Brain microvascular endothelial cell (primary cell): ENCODE measurements around the gene ARHGAP26.

Source experiments
- DNase-seq: peaks from one replicate; pipeline ENCODE4 v3.0.0-alpha.2; 2020
- H3K27ac ChIP-seq: fragments of 250-450 bp; sonication (Bioruptor Pico); 2 replicates; pipeline ENCODE4 v1.5.1; 2020; ENCODE audit warnings: mild to moderate bottlenecking, moderate library complexity
- H3K27me3 ChIP-seq: fragments of 250-450 bp; sonication (Bioruptor Pico); replicated peaks from 2 replicates; pipeline ENCODE4 v1.5.1; 2020; ENCODE audit warnings: mild to moderate bottlenecking
- H3K36me3 ChIP-seq: fragments of 250-450 bp; sonication (Bioruptor Pico); replicated peaks from 2 replicates; pipeline ENCODE4 v1.5.1; 2020; ENCODE audit warnings: mild to moderate bottlenecking
- H3K4me3 ChIP-seq: 2 replicates; pipeline ENCODE4 v1.5.1; 2011; ENCODE audit warnings: low read depth, mild to moderate bottlenecking, control low read depth, low read length, moderate library complexity
- CTCF ChIP-seq: IDR thresholded peaks from 2 replicates; pipeline ENCODE4 v1.5.1; 2011; ENCODE audit warnings: low read depth, mild to moderate bottlenecking, moderate library complexity, low read length, control low read depth, inconsistent platforms; ENCODE audit errors: missing control alignments
- in situ Hi-C: cut with HindIII; loops from 2 replicates; pipeline ENCODE4 v1.10.0; 2017; ENCODE audit warnings: low sequenced_read_pairs, low pct_ligation_motif_present

ARHGAP26 gene

DNA sequence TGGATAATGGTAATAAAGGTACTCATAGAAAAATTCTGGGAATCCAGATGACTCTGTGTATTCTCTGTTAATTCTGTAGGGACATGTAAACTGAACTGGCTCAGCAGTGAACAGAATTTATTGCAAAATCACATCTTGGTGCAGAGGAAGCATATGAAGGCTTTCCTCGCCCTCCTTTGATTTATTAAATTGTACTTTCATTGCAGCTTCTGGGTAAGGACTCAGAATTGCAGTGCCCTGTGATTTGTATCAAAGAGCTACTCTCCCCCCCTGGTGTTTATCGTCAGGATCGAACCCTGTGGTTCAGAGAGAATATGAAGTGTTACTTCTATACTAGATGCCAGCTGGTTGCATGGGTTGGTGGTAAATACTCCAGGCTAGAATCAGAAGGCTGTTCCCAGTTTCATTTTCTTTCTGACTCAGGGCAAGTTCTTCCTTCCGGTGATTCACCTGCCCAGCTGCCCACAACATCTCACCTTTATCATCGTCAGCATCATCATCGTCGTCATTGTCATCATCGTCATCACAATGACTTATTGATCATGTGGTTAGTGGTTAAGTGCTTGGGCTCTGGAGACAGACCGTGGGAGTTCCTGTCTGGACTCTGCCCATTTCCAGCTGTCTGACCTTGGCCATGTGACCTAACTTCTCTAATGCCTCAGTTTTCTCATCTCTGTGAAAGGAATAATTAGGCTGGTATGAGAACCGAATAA lies 238.8 kb downstream of the ARHGAP26 start:
- in situ Hi-C loops, result no loop called here
- H3K4me3 ChIP-seq, result no peak overlapping the region
- peak; percentile 99 for DNase-seq
- H3K36me3 ChIP-seq, result no peaks in the 10 kb centered on the region
- no peaks in the 10 kb centered on the region for H3K27me3 ChIP-seq
- TF ChIP-seq CTCF, result peak; percentile 32
- peak overlapping the region; percentile 81 for H3K27ac ChIP-seq

- in situ Hi-C loops, result no loop called here
- DNase-seq, result no peak
- Histone ChIP-seq H3K4me3 (no peak overlapping the region), H3K27ac (no peak overlapping the region), H3K27me3 (no peaks in the 10 kb centered on the region), H3K36me3 (no peaks in the 10 kb centered on the region)
- TF ChIP-seq CTCF, result no peak
Measured at GRCh38 chr5:143010351-143010750, 240.2 kb downstream of the ARHGAP26 start.

DNA sequence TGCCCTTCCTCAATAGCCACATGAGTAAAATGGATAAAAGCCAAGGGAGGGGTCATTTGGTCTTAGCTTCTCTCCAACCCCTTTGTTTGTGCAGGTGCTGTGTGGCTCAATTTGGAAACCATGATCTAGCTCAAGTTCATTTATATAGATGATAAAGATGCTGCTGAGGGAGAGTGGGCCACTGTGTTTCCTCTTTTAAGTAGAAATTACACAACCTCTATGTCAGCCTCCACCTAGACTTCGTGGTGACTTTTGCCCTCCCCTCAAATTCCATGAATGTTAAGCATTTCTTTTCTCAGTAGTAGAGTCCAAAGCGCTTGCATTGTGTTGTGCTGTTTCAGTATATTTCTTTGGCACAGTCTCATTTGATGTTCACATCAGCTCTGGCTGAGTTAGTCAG lies 241.4 kb downstream of the ARHGAP26 start:
- Histone ChIP-seq H3K4me3 (no peak overlapping the region), H3K36me3 (no peaks in the 10 kb centered on the region), H3K27ac (peak overlapping the region; percentile 56), H3K27me3 (no peaks in the 10 kb centered on the region)
- TF ChIP-seq CTCF, result no peak
- in situ Hi-C loops, result no loop called here
- peak; percentile 81 for DNase-seq

- H3K27me3 ChIP-seq, result no peaks in the 10 kb centered on the region
- in situ Hi-C loops, result no loop called here
- H3K36me3 ChIP-seq, result no peaks in the 10 kb centered on the region
- H3K4me3 ChIP-seq, result no peak overlapping the region
- TF ChIP-seq CTCF, result no peak
- no peak overlapping the region for H3K27ac ChIP-seq
- no peak for DNase-seq
Measured at GRCh38 chr5:143013176-143013891, 243.2 kb downstream of the ARHGAP26 start.

- Histone ChIP-seq H3K36me3 (no peaks in the 10 kb centered on the region), H3K4me3 (no peak overlapping the region), H3K27me3 (no peaks in the 10 kb centered on the region), H3K27ac (no peak overlapping the region)
- DNase-seq, result no peak
- peak; percentile 68 for TF ChIP-seq CTCF
- in situ Hi-C loops, result no loop called here
Measured at GRCh38 chr5:143014017-143014651, 244.0 kb downstream of the ARHGAP26 start.
